Left ventricle myocardium inferior (tissue), 1 donor: Measurements from ENCODE around the gene SLC41A3. TPM values are rescaled to one million over a fixed set of nuclear protein-coding genes. Genes with fewer than 3 reads are reported as not detected.

Experiments
- DNase-seq: peaks from one replicate; pipeline ENCODE4 v3.0.0-alpha.2; 2020
- H3K27ac ChIP-seq: fragments of 200-600 bp; replicated peaks from 2 replicates; pipeline ENCODE4 v1.8.0; 2021
- H3K27me3 ChIP-seq: fragments of 200-600 bp; 2 replicates; pipeline ENCODE4 v1.8.0; 2021; ENCODE audit warnings: low read depth
- H3K36me3 ChIP-seq: fragments of 200-600 bp; 2 replicates; pipeline ENCODE4 v1.8.0; 2021
- H3K4me1 ChIP-seq: fragments of 200-600 bp; 2 replicates; pipeline ENCODE4 v1.8.0; 2021
- H3K4me3 ChIP-seq: fragments of 200-600 bp; 2 replicates; pipeline ENCODE4 v1.8.0; 2021; ENCODE audit warnings: mild to moderate bottlenecking, moderate library complexity
- H3K9me3 ChIP-seq: fragments of 200-600 bp; replicated peaks from 2 replicates; pipeline ENCODE4 v1.8.0; 2021
- intact Hi-C: fragments of 100-400 bp; cut with micrococcal nuclease; formaldehyde crosslinking; loops from one replicate; pipeline ENCODE4 v1.11.0; 2022
- total RNA-seq: library from RNA; stranded (reverse); fragmentation: NEBNext Ultra II Directional; extraction: Animal tissue kit (Norgen Biotek cat#: 25700); gene quantifications from one replicate; pipeline ENCODE4 v1.2.1, GENCODE V29; 2021
- TF ChIP-seq, protein P1 (sequence below): fragments of 200-600 bp; IDR thresholded peaks from 2 replicates; pipeline ENCODE4 v1.8.0; 2021; ENCODE audit warnings: antibody characterized with exemption, mild to moderate bottlenecking, borderline replicate concordance
- donor health status: DM: no; HTN: yes; CAD: no; lungs with severe emphysema.

Gene SLC41A3
- total RNA-seq, 1 donor from 2014 or later, result 30.2 TPM

DNA sequence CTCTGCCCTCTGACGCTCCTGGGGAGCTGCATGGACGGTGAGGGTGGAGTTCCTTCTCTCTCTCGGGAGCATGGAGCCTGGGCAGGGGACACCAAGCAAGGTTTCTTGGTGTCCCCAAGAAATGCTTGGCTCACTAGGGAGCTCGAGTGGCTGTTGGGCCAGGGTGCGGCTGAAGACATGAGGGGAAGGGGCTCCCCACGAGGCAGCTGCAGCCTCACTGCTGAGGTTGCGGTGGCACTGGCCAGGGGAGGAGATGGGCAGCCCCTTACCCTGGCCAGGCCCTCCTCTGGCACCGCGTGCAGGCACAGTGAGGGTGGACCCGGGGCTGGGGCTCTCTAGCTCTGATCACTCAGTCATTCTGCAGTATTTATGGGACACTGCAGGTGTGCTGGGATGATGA, 43.5 kb upstream of the SLC41A3 start:
- Histone ChIP-seq H3K4me3 (no peak overlapping the region), H3K27me3 (no peaks in the 10 kb centered on the region), H3K9me3 (no peaks in the 10 kb centered on the region), H3K27ac (no peak overlapping the region), H3K36me3 (no peaks in the 10 kb centered on the region), H3K4me1 (no peaks in the 10 kb centered on the region)
- DNase-seq, result peak; percentile 6
- intact Hi-C loops, result no loop called here
- TF ChIP-seq, protein P1, sequence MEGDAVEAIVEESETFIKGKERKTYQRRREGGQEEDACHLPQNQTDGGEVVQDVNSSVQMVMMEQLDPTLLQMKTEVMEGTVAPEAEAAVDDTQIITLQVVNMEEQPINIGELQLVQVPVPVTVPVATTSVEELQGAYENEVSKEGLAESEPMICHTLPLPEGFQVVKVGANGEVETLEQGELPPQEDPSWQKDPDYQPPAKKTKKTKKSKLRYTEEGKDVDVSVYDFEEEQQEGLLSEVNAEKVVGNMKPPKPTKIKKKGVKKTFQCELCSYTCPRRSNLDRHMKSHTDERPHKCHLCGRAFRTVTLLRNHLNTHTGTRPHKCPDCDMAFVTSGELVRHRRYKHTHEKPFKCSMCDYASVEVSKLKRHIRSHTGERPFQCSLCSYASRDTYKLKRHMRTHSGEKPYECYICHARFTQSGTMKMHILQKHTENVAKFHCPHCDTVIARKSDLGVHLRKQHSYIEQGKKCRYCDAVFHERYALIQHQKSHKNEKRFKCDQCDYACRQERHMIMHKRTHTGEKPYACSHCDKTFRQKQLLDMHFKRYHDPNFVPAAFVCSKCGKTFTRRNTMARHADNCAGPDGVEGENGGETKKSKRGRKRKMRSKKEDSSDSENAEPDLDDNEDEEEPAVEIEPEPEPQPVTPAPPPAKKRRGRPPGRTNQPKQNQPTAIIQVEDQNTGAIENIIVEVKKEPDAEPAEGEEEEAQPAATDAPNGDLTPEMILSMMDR, result no peak

DNA sequence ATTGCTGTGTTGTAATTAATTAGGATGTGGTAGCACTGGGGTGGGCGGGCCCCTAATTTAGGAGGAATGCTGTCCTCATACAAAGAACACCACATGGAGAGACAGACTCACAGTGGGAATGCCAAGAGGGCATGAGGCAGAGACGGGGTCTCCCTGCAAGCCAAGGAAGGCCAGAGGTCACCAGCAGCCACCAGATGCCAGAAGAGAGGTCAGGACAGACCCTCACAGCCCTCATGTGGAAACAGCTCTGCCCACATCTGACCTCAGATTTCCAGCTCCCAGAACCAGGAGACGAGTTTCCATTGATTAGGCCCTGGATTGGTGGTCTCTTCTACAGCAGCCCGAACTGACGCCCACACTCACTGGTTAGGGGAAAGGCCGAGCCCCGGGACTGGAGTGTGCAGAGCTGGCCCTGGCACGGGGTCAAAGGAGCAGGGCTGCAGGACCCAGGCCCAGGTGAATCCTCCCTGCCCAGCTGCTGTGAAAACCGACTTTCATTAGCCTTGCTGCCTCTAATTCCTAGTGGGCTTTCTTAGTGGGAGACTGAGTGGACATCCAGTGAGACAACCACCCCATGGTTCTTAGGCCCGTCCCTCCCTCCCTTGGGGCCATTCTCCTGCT, 43.0 kb upstream of the SLC41A3 start:
- Histone ChIP-seq H3K27me3 (no peaks in the 10 kb centered on the region), H3K4me3 (no peak overlapping the region), H3K4me1 (no peaks in the 10 kb centered on the region), H3K9me3 (no peaks in the 10 kb centered on the region), H3K36me3 (no peaks in the 10 kb centered on the region), H3K27ac (no peak overlapping the region)
- intact Hi-C loops, result no loop called here
- DNase-seq, result peak; percentile 10
- TF ChIP-seq, protein P1, result no peak

DNA sequence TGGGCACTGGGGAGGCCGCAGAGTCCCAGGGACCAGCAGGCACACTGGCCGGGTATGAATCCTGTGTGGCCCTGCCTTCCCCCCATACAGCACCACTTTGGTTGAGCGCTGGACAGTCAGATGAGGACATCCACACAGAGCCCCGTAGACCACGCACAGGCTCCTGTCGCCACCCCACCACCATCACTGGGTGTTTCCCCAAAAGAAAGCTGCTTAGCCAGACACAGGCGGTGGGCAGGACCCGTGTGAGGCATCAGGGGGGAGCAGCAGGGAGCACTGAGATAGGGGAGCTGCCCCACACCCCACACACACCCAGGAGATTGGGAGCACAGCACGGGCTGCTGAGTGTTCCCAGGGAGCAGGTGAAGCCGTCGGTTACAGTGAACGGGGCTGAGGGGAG, 42.4 kb upstream of the SLC41A3 start:
- H3K4me1 ChIP-seq, result no peaks in the 10 kb centered on the region
- no peak overlapping the region for H3K4me3 ChIP-seq
- no peak overlapping the region for H3K27ac ChIP-seq
- H3K36me3 ChIP-seq, result no peaks in the 10 kb centered on the region
- H3K27me3 ChIP-seq, result no peaks in the 10 kb centered on the region
- intact Hi-C loops, result no loop called here
- no peak for DNase-seq
- TF ChIP-seq, protein P1, result no peak
- no peaks in the 10 kb centered on the region for H3K9me3 ChIP-seq

DNA sequence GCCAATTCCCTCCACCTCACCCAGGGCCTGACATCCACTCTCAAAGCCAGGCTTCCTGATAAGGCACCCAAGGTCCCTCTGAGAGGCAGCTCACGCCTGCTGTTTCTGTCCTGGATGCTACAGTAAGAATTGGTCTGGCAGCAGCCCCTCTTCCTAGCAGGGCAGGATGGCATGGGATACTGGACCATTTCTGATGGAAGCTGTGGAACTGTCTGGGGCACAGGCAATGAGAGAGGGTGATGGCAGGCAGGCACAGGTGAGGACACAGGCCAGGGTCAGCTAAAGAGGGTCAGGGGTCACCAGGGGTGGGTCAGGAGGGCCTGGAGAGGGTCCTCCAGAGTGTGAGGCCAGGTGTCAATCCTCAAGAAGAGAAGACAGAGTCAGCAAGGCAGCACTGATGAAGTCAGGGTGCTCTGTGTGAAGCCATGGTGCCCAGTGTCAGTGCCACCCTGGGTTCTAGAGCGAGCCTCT, 41.9 kb upstream of the SLC41A3 start:
- no peak overlapping the region for H3K27ac ChIP-seq
- no peak overlapping the region for H3K4me3 ChIP-seq
- TF ChIP-seq, protein P1, result no peak
- H3K36me3 ChIP-seq, result no peaks in the 10 kb centered on the region
- no peaks in the 10 kb centered on the region for H3K4me1 ChIP-seq
- H3K27me3 ChIP-seq, result no peaks in the 10 kb centered on the region
- peak; percentile 1 for DNase-seq
- H3K9me3 ChIP-seq, result no peaks in the 10 kb centered on the region
- intact Hi-C loops, result no loop called here

DNA sequence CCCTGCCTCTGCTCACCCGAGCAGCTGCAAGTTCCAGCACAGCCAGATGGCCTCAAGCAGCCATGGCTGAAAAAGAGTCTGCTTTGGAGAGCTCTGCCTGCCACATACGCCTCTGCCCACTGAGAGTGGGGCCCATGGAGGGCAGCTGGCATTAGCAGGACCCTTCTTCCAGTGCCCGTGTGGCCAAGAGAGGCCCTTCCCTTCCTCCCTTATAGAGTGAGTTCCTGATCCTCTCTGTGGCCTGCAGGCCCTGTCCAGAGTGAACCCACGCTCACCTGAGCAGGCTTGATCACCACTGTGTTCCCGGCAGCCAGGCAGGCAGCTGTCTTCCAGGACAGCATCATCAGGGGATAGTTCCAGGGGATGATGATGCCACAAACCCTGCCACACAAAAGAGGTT, 41.4 kb upstream of the SLC41A3 start:
- TF ChIP-seq, protein P1, result no peak
- intact Hi-C loops, result no loop called here
- H3K27ac ChIP-seq, result no peak overlapping the region
- no peaks in the 10 kb centered on the region for H3K27me3 ChIP-seq
- no peaks in the 10 kb centered on the region for H3K36me3 ChIP-seq
- H3K4me1 ChIP-seq, result no peaks in the 10 kb centered on the region
- peak; percentile 1 for DNase-seq
- H3K9me3 ChIP-seq, result no peaks in the 10 kb centered on the region
- H3K4me3 ChIP-seq, result no peak overlapping the region
